Measurements from ENCODE around the gene CRYGB.

GRCh38 chr2:208135794-208136715, 9.9 kb downstream of the CRYGB start:
- TF ChIP-seq, protein P1, sequence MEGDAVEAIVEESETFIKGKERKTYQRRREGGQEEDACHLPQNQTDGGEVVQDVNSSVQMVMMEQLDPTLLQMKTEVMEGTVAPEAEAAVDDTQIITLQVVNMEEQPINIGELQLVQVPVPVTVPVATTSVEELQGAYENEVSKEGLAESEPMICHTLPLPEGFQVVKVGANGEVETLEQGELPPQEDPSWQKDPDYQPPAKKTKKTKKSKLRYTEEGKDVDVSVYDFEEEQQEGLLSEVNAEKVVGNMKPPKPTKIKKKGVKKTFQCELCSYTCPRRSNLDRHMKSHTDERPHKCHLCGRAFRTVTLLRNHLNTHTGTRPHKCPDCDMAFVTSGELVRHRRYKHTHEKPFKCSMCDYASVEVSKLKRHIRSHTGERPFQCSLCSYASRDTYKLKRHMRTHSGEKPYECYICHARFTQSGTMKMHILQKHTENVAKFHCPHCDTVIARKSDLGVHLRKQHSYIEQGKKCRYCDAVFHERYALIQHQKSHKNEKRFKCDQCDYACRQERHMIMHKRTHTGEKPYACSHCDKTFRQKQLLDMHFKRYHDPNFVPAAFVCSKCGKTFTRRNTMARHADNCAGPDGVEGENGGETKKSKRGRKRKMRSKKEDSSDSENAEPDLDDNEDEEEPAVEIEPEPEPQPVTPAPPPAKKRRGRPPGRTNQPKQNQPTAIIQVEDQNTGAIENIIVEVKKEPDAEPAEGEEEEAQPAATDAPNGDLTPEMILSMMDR (IDR thresholded peaks at IDR 0.05; ENCODE audit: extremely low read depth in 1 of 2, insufficient read depth in 1 of 2, low read depth in 1 of 2, low read length in 2 of 2): no peak
- TF ChIP-seq EZH2 (IDR thresholded peaks at IDR 0.05; ENCODE audit: borderline replicate concordance, low read depth, low read length, severe bottlenecking): no peak
- no peak for TF ChIP-seq FOS (IDR thresholded peaks at IDR 0.05; ENCODE audit: borderline replicate concordance, insufficient read depth, low read length)
- TF ChIP-seq MAX (IDR thresholded peaks at IDR 0.05; ENCODE audit: insufficient read depth, insufficient read length): no peak
- TF ChIP-seq POLR2AphosphoS5 (IDR thresholded peaks at IDR 0.05; ENCODE audit: insufficient read depth, low read depth, low read length): no peak
- no peak for TF ChIP-seq POLR2A (IDR thresholded peaks at IDR 0.05; ENCODE audit: low read depth, low read length)

Measured in endothelial cell of umbilical vein (primary cell).